ENCODE data around the gene PDXP. TPM values are rescaled to one million over a fixed set of nuclear protein-coding genes. Genes with fewer than 3 reads are reported as not detected.

The PDXP gene
- total and polyA plus RNA-seq, 2 of the 13 experiments (the other 11 are each of a cell fraction or from before 2014, with no cell fraction given), result 58.2 to 70.6 TPM

- TF ChIP-seq ZFP36 (IDR thresholded peaks at IDR 0.05; ENCODE audit: borderline replicate concordance, low read depth, low read length, partially characterized antibody), result no peak
- no peak for TF ChIP-seq ZNF292 (CRISPR knock-in tag; IDR thresholded peaks at IDR 0.05; ENCODE audit: borderline replicate concordance, low read depth)
- TF ChIP-seq KDM1A (CRISPR knock-in tag; IDR thresholded peaks at IDR 0.05), result no peak
- no peak for TF ChIP-seq RAD51 (IDR thresholded peaks at IDR 0.05; ENCODE audit: borderline replicate concordance)
- TF ChIP-seq ZFP36L2 (CRISPR knock-in tag; IDR thresholded peaks at IDR 0.05), result no peak
- no peak for TF ChIP-seq TSC22D2 (CRISPR knock-in tag; IDR thresholded peaks at IDR 0.05; ENCODE audit: borderline replicate concordance)
- TF ChIP-seq RXRB (CRISPR knock-in tag; IDR thresholded peaks at IDR 0.05; ENCODE audit: borderline replicate concordance), result no peak
- no peak for TF ChIP-seq FOXK2 (IDR thresholded peaks at IDR 0.05)
- no peak for TF ChIP-seq TMF1 (CRISPR knock-in tag; IDR thresholded peaks at IDR 0.05; ENCODE audit: low read depth)
- TF ChIP-seq ZKSCAN1 (IDR thresholded peaks at IDR 0.05; ENCODE audit: low read length), result no peak
Observed at GRCh38 chr22:37696657-37697537, 38.4 kb downstream of the PDXP start, which contains the start of gene TRIOBP (continued).

GRCh38 chr22:37697538-37697835 is 39.0 kb downstream of the PDXP start:
- no peak overlapping the region for H3K4me3 ChIP-seq (replicated peaks in 1 of 3; ENCODE audit: insufficient read depth in 1 of 3, low read depth in 2 of 3, low read length in 3 of 3)
- intact Hi-C loops (cut with micrococcal nuclease; ENCODE audit: unreplicated experiment) (no loop called here), in situ Hi-C loops (cut with HindIII; ENCODE audit: extremely low pct_ligation_motif_present, low pct_unique_long_range_greater_than_20kb) (no loop called here)
- no peaks in the 10 kb centered on the region for H3K9me3 ChIP-seq (ENCODE audit: low read length)
- ChIA-PET CTCF (ENCODE audit: low intra/inter-chr PET ratio, low total read pairs) (no interaction called here), POLR2A (interaction anchor here (1.3 to 2.2 kb wide), 2 partner anchors 12 to 39 kb away, joined by 3 to 9 read pairs; partner anchors contain the start of genes NOL12 and PDXP)
- peaks cover 7 to 8% of the 10 kb centered on the region in 2 experiments; a peak in 4 of 5 replicates for H3K36me3 ChIP-seq (replicated peaks in 1 of 2; ENCODE audit: control insufficient read depth in 1 of 2, insufficient read depth in 2 of 2, low read length in 2 of 2)
- H3K4me2 ChIP-seq (ENCODE audit: low read depth, low read length), result no peak overlapping the region
- BruUV-seq (replicated peaks), result no TSS peak
- WGBS (ENCODE audit: low lambda C conversion rate), result 100% methylated on average over 3 of the region's 3 CpGs
- FAIRE-seq (no peak), ATAC-seq (no peak), DNase-seq (ENCODE audit: low spot score) (no peak)
- no peaks in the 10 kb centered on the region for H4K20me1 ChIP-seq (ENCODE audit: insufficient read depth, low read length)
- H3K4me1 ChIP-seq (ENCODE audit: insufficient read depth, low read length), result no peaks in the 10 kb centered on the region
- no peak overlapping the region for H2AFZ ChIP-seq (ENCODE audit: low read length)
- no peak overlapping the region for H3K27ac ChIP-seq (ENCODE audit: extremely low read length, insufficient read depth, low read length)
- H3K9ac ChIP-seq (ENCODE audit: insufficient read depth, low read depth, low read length), result no peak overlapping the region
- H3K79me2 ChIP-seq (ENCODE audit: insufficient read depth, low read length), result no peaks in the 10 kb centered on the region
- H3K27me3 ChIP-seq (ENCODE audit: control insufficient read depth in 1 of 2, insufficient read depth in 2 of 2, low read length in 2 of 2), result no peaks in the 10 kb centered on the region
- no peak for TF ChIP-seq AFF4 (CRISPR knock-in tag; IDR thresholded peaks at IDR 0.05)
- no peak for TF ChIP-seq SOX6 (IDR thresholded peaks at IDR 0.05)
- TF ChIP-seq SOX6 (CRISPR knock-in tag; IDR thresholded peaks at IDR 0.05), result no peak
- no peak for TF ChIP-seq STAT6 (CRISPR knock-in tag; IDR thresholded peaks at IDR 0.05; ENCODE audit: borderline replicate concordance)
- no peak for TF ChIP-seq TGIF2 (CRISPR knock-in tag; IDR thresholded peaks at IDR 0.05)
- TF ChIP-seq ARID2 (CRISPR knock-in tag; IDR thresholded peaks at IDR 0.05; ENCODE audit: borderline replicate concordance), result no peak
- no peak for TF ChIP-seq NR2F6 (IDR thresholded peaks at IDR 0.05)
- no peak for TF ChIP-seq NR2F6 (CRISPR knock-in tag; IDR thresholded peaks at IDR 0.05)
- TF ChIP-seq ZNF256 (CRISPR knock-in tag; conservative IDR thresholded peaks at IDR 0.05), result no peak

All from HepG2 (cell line).